Naive B cell (primary cell): ENCODE data around the gene KRTAP5-1. TPM values are rescaled to one million over a fixed set of nuclear protein-coding genes. Genes with fewer than 3 reads are reported as not detected.
"Not testable (repeated sequence)": the region's sequence is repeated elsewhere in the genome, so short reads cannot be mapped to it uniquely, and the experiment has no call there.

Experiments
- ATAC-seq, 2 donors: fragments of 150-1000 bp; cut with Tn5 transposase; 2 replicates each; pipeline ENCODE4 v1.10.0; 2021; ENCODE audit warnings: low read depth in 2 of 2, mild to moderate bottlenecking in 2 of 2, moderate library complexity in 2 of 2
- DNase-seq: peaks from one replicate; pipeline ENCODE4 v3.0.0; 2022
- H3K27ac Mint-ChIP-seq, 6 donors: one replicate each; pipeline ENCODE4 v1.8.0; 2020 to 2022; ENCODE audit warnings: mild to moderate bottlenecking in 6 of 6, mixed read lengths in 6 of 6, moderate library complexity in 5 of 6, inconsistent platforms in 2 of 6
- H3K27me3 Mint-ChIP-seq, 3 donors: one replicate each; pipeline ENCODE4 v1.8.0; 2021 to 2022; ENCODE audit warnings: mixed read lengths in 3 of 3, mild to moderate bottlenecking in 1 of 3
- H3K36me3 Mint-ChIP-seq, 2 donors: one replicate each; pipeline ENCODE4 v1.8.0; 2020 to 2022; ENCODE audit warnings: mixed read lengths in 2 of 2, inconsistent platforms in 1 of 2, mild to moderate bottlenecking in 1 of 2
- H3K4me1 Mint-ChIP-seq, 3 donors: one replicate each; pipeline ENCODE4 v1.8.0; 2020 to 2022; ENCODE audit warnings: mixed read lengths in 3 of 3, inconsistent platforms in 1 of 3, mild to moderate bottlenecking in 1 of 3, moderate library complexity in 1 of 3
- H3K4me3 Mint-ChIP-seq, 8 donors: one replicate each; pipeline ENCODE4 v1.8.0; 2020 to 2022; ENCODE audit warnings: mild to moderate bottlenecking in 8 of 8, mixed read lengths in 8 of 8, moderate library complexity in 8 of 8, inconsistent platforms in 2 of 8
- H3K9me3 Mint-ChIP-seq, 7 donors: one replicate each; pipeline ENCODE4 v1.8.0; 2020 to 2022; ENCODE audit warnings: mixed read lengths in 7 of 7, mild to moderate bottlenecking in 5 of 7, inconsistent platforms in 2 of 7, moderate library complexity in 1 of 7
- polyA plus RNA-seq, 6 donors: library from polyadenylated mRNA; unstranded; fragments of 300-500 nt; fragmentation: Illumina TruSeq; gene quantifications; one replicate each; pipeline ENCODE4 v1.2.3, GENCODE V29; 2021; ENCODE audit warnings: low read depth in 6 of 6

Gene KRTAP5-1
- polyA plus RNA-seq, 6 donors from 2014 or later = not detected

GRCh38 chr11:1618231-1618630, 33.1 kb upstream of the KRTAP5-1 start:
- H3K4me3 Mint-ChIP-seq = peak overlapping the region in 1 of 8 donors; percentile 13
- H3K9me3 Mint-ChIP-seq = peaks cover 0 to 5% (median 0%) of the 10 kb centered on the region in 7 donors
- no peak overlapping the region for H3K27ac Mint-ChIP-seq
- H3K36me3 Mint-ChIP-seq = no peaks in the 10 kb centered on the region
- DNase-seq (no peak), ATAC-seq (no peak)
- H3K27me3 Mint-ChIP-seq = peaks cover 32 to 67% (median 43%) of the 10 kb centered on the region in 3 donors
- no peaks in the 10 kb centered on the region for H3K4me1 Mint-ChIP-seq

DNA sequence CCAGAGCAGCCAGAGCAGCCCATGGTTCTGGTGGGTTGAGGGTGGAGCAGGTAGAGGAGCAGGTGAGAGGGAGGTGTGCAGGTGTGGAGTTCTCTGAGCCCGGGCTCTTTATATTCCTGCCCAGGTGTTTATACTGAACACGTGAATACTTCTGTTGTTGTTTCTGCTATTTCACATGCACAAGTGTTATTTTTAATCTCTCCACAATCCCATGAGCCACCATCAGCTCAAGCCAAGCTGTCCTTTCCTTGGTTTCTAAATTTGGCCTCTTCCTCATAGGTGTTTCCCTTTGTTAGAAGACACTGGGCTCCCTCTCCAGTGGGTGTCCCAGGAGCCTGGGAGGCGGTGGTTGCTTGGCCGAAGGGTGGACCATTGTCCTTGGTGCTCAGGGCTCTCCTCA, 23.3 kb upstream of the KRTAP5-1 start, which contains the start of gene KRTAP5-3:
Gene KRTAP5-3 (minus strand): TSS at position 101 of the 400 bp plus-strand sequence. CDS start 78 bp downstream, at position 23.
- no peak for ATAC-seq

GRCh38 chr11:1607901-1608300, 22.8 kb upstream of the KRTAP5-1 start:
- not testable (repeated sequence) for H3K4me1 Mint-ChIP-seq, ATAC-seq, H3K4me3 Mint-ChIP-seq, H3K9me3 Mint-ChIP-seq, H3K36me3 Mint-ChIP-seq, DNase-seq
- Mint-ChIP-seq H3K27me3 (peaks cover 23 to 32% (median 25%) of the 10 kb centered on the region in 3 donors), H3K27ac (peak overlapping the region in 1 of 6 donors; percentile 14)

More for the DNA sequence above, 23.3 kb upstream of the KRTAP5-1 start, which contains the start of gene KRTAP5-3:
- peaks cover 0 to 5% (median 3%) of the 10 kb centered on the region in 7 donors for H3K9me3 Mint-ChIP-seq
- no peak within 1 kb of the TSS for H3K4me3 Mint-ChIP-seq
- H3K27me3 Mint-ChIP-seq = peaks cover 21 to 33% (median 25%) of the 10 kb centered on the region in 3 donors
- no peak for DNase-seq
- H3K27ac Mint-ChIP-seq = peak within 1 kb of the TSS in 1 of 6 donors; percentile 14
- no peaks in the 10 kb centered on the region for H3K36me3 Mint-ChIP-seq
- H3K4me1 Mint-ChIP-seq = peaks cover 0 to 4% (median 0%) of the 10 kb centered on the region in 3 donors

- H3K9me3 Mint-ChIP-seq, DNase-seq, H3K27ac Mint-ChIP-seq, H3K4me3 Mint-ChIP-seq, ATAC-seq, H3K4me1 Mint-ChIP-seq, H3K36me3 Mint-ChIP-seq: not testable (repeated sequence)
- peaks cover 23 to 32% (median 25%) of the 10 kb centered on the region in 3 donors for H3K27me3 Mint-ChIP-seq
These were observed 22.2 kb upstream of the KRTAP5-1 start for GRCh38 chr11:1607156-1607845.

- Mint-ChIP-seq H3K27me3 (peaks cover 29 to 32% (median 32%) of the 10 kb centered on the region in 3 donors), H3K4me3 (peak overlapping the region in 1 of 8 donors; percentile 30), H3K27ac (peak overlapping the region in 3 of 6 donors; percentile 6 to 78 (median 62))
- H3K4me1 Mint-ChIP-seq, H3K36me3 Mint-ChIP-seq, H3K9me3 Mint-ChIP-seq: not testable (repeated sequence)
- DNase-seq (peak; percentile 5), ATAC-seq (peak; percentile 56 to 87)
These were observed 20.8 kb upstream of the KRTAP5-1 start for GRCh38 chr11:1605923-1606322.

GRCh38 chr11:1604711-1605110, 19.6 kb upstream of the KRTAP5-1 start:
- Mint-ChIP-seq H3K36me3 (no peaks in the 10 kb centered on the region), H3K27me3 (peaks cover 28 to 36% (median 31%) of the 10 kb centered on the region in 3 donors), H3K4me1 (peaks cover 0 to 4% (median 0%) of the 10 kb centered on the region in 3 donors), H3K4me3 (no peak overlapping the region), H3K27ac (no peak overlapping the region), H3K9me3 (no peaks in the 10 kb centered on the region)
- DNase-seq (no peak), ATAC-seq (no peak)

- DNase-seq (no peak), ATAC-seq (no peak)
- Mint-ChIP-seq H3K27ac (no peak overlapping the region), H3K36me3 (no peaks in the 10 kb centered on the region), H3K4me3 (no peak overlapping the region), H3K27me3 (peaks cover 26 to 39% (median 31%) of the 10 kb centered on the region in 3 donors), H3K9me3 (no peaks in the 10 kb centered on the region), H3K4me1 (peaks cover 0 to 4% (median 0%) of the 10 kb centered on the region in 3 donors)
These were observed 19.1 kb upstream of the KRTAP5-1 start for GRCh38 chr11:1604181-1604580.

DNA sequence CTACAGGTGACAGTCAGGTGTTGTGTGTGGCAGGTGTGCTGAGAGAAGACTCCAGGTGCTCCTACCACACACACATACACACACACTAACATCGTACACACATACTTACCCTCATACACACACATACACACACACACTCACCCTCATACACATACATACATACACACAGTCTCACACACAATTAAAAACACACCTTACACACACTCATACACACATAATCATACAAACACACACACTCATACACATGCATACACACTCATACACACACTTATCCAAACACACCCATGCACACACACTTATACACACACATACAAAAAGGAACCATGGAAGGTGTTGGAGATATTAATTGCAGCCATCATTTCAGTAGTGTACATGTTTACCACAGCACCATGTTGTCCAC, 18.5 kb upstream of the KRTAP5-1 start:
- Mint-ChIP-seq H3K9me3 (no peaks in the 10 kb centered on the region), H3K4me1 (peaks cover 0 to 4% (median 0%) of the 10 kb centered on the region in 3 donors), H3K36me3 (no peaks in the 10 kb centered on the region), H3K27ac (no peak overlapping the region), H3K27me3 (peaks cover 27 to 40% (median 31%) of the 10 kb centered on the region in 3 donors), H3K4me3 (peak overlapping the region in 1 of 8 donors; percentile 2)
- DNase-seq = no peak
- no peak for ATAC-seq

- not testable (repeated sequence) for H3K36me3 Mint-ChIP-seq, H3K27ac Mint-ChIP-seq, DNase-seq, H3K4me1 Mint-ChIP-seq, H3K9me3 Mint-ChIP-seq, H3K4me3 Mint-ChIP-seq
- ATAC-seq = peak in 1 of 2 donors; percentile 66
- H3K27me3 Mint-ChIP-seq = peaks cover 34 to 42% (median 37%) of the 10 kb centered on the region in 3 donors
These were observed 16.6 kb upstream of the KRTAP5-1 start for GRCh38 chr11:1601663-1602062.

DNA sequence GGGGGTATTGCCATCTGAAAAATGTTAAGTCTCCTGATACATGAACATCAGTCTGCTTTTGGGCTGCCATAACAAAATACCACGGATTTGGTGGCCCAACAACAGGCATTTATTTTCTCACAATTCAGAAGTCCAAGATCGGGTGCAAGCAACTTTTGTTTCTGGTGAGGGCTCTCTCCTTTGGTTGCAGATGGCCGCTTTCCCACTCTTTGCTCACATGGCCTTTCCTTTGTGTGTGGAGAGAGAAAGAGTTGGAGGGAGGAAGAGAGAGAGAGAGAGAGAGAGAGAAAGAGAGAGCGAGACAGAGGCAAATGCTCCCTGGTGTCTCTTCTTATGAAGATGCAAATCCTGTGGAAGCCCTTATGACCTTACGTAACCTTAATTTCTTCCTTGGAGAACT, 15.5 kb upstream of the KRTAP5-1 start:
- DNase-seq (no peak), ATAC-seq (no peak)
- Mint-ChIP-seq H3K27ac (no peak overlapping the region), H3K27me3 (peaks cover 37 to 49% (median 41%) of the 10 kb centered on the region in 3 donors), H3K36me3 (no peaks in the 10 kb centered on the region), H3K9me3 (peaks cover 0 to 2% (median 0%) of the 10 kb centered on the region in 7 donors), H3K4me3 (no peak overlapping the region), H3K4me1 (peaks cover 0 to 2% (median 0%) of the 10 kb centered on the region in 3 donors)

DNA sequence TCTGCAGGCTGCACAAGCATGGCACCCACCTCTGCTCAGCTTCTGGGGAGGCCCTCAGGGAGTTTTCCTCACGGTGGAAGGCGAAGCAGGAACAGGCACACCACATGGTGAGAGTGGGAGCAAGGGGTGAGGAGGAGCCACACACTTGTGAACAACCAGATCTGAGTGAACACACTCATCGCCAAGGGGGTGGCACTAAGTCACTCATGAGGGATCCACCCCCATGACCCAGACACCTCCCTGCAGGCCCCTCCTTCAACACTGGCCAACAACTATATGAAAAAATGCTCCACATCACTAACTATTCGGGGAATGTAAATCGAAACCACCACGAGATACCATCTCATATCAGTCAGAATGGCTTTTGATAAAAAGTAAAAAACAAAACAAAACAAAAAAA, 13.7 kb upstream of the KRTAP5-1 start:
- DNase-seq = no peak
- Mint-ChIP-seq H3K27me3 (peaks cover 51 to 54% (median 51%) of the 10 kb centered on the region in 3 donors), H3K4me1 (peaks cover 0 to 6% (median 3%) of the 10 kb centered on the region in 3 donors), H3K4me3 (no peak overlapping the region), H3K36me3 (no peaks in the 10 kb centered on the region), H3K9me3 (peaks cover 0 to 2% (median 0%) of the 10 kb centered on the region in 7 donors), H3K27ac (peak overlapping the region in 1 of 6 donors; percentile 67)
- ATAC-seq = no peak

DNA sequence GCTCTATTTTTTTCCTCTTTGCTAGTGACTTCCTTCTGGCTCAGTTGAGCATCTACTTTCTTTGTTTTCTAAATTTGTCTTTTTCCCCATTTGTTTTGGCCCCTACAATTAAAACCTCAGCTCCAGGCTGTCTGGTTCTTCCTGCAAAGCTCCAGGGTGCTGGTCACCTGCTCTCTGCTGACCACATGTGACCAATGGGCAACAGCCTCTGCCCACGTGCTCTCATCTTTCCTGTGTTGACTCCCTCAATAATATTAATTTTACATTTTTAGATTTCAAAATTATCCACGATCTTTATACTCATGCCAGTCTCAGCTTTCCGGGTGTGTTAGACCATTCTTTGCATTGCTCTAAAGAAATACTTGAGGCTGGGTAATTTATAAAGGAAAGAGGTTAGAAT, 13.3 kb upstream of the KRTAP5-1 start:
- H3K4me3 Mint-ChIP-seq, H3K4me1 Mint-ChIP-seq, H3K9me3 Mint-ChIP-seq, ATAC-seq, H3K36me3 Mint-ChIP-seq, H3K27ac Mint-ChIP-seq, DNase-seq: not testable (repeated sequence)
- H3K27me3 Mint-ChIP-seq = peaks cover 51 to 55% (median 51%) of the 10 kb centered on the region in 3 donors

- ATAC-seq (no peak), DNase-seq (no peak)
- Mint-ChIP-seq H3K27ac (peak within 1 kb of the TSS in 1 of 6 donors; percentile 67), H3K4me3 (no peak within 1 kb of the TSS), H3K36me3 (no peaks in the 10 kb centered on the region), H3K27me3 (peaks cover 49 to 60% (median 51%) of the 10 kb centered on the region in 3 donors), H3K9me3 (peaks cover 0 to 2% (median 0%) of the 10 kb centered on the region in 7 donors), H3K4me1 (peaks cover 0 to 6% (median 6%) of the 10 kb centered on the region in 3 donors)
These were observed 12.9 kb upstream of the KRTAP5-1 start, which contains the start of gene KRTAP5-2 for GRCh38 chr11:1597994-1598380. KRTAP5-2 (minus strand) TSS chr11:1598294; CDS start chr11:1598250, 44 bp downstream.
